22Rv1 (cell line): ENCODE measurements around the gene ABCA7.

Experiments
- CTCF ChIP-seq: fragments of 450-650 bp; IDR thresholded peaks from 2 replicates; pipeline ENCODE4 v1.5.1; 2017; ENCODE audit warnings: mild to moderate bottlenecking
- ZFX ChIP-seq: fragments of 450-650 bp; IDR thresholded peaks from 2 replicates; pipeline ENCODE4 v1.6.1; 2017; ENCODE audit warnings: antibody characterized with exemption, borderline replicate concordance

DNA sequence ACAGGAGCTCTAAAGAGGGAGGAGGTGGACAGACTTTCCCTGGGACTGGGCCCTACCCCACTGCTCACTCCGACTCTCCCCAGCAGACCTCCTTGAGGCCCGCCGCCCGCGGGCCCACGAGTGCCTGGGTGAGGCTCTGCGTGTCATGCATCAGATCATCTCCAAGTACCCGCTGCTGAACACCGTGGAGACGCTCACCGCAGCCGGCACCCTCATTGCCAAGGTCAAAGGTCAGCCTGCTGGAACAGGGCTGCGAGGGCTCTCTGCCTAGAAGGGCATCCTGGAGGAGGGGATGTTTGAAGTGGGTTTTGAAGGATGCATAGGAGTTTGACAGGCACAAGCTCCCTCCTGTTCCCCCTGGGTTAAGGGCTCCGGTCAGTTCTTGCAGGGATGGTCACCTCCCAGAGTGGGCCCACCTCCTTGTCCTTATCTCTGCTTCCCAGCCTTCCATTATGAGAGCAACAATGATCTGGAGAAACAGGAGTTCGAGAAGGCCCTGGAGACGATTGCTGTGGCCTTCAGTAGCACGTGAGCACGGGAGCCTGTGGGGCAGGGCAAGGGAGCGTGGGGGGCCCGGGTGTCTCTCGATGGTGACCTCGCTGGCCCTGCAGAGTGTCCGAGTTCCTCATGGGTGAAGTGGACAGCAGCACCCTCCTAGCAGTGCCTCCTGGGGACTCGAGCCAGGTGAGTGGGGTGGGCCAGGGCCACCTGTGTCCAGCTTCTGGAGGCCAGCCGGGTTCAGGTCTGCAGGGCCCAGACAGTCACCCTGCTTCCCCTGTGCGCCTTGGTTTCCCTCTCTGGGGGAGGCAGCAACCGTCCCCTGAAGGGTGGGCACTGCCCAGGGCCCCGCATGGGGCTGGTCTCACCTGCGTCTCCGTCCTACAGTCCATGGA, 33.4 kb downstream of the ABCA7 start:
- TF ChIP-seq CTCF (no peak), ZFX (no peak)
